ENCODE measurements around the gene FBLN1.

DNA sequence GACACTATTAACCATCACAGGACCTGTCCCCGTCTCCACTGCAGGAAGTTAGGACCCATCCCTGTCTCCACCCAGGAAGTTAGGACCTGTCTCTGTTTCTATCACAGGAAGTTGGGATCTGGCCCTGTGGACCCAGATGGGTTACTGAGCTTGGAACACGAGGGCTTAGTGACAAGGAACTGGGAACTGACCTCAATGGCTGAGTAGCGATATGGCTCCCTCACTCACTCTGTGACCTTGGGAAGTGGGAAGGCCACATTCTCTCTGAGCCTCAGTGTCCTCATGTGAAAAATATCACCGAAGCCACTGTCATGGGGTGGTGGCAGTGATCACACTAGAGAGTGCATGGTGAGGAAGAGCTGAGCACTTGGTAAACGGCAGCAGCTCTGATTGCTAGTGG, 59.4 kb downstream of the FBLN1 start:
- no peak for TF ChIP-seq POLR2AphosphoS5 (IDR thresholded peaks at IDR 0.05)
- TF ChIP-seq, protein P1, sequence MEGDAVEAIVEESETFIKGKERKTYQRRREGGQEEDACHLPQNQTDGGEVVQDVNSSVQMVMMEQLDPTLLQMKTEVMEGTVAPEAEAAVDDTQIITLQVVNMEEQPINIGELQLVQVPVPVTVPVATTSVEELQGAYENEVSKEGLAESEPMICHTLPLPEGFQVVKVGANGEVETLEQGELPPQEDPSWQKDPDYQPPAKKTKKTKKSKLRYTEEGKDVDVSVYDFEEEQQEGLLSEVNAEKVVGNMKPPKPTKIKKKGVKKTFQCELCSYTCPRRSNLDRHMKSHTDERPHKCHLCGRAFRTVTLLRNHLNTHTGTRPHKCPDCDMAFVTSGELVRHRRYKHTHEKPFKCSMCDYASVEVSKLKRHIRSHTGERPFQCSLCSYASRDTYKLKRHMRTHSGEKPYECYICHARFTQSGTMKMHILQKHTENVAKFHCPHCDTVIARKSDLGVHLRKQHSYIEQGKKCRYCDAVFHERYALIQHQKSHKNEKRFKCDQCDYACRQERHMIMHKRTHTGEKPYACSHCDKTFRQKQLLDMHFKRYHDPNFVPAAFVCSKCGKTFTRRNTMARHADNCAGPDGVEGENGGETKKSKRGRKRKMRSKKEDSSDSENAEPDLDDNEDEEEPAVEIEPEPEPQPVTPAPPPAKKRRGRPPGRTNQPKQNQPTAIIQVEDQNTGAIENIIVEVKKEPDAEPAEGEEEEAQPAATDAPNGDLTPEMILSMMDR (IDR thresholded peaks at IDR 0.05; ENCODE audit: poor library complexity, severe bottlenecking), result no peak
- TF ChIP-seq EZH2 (IDR thresholded peaks at IDR 0.05; ENCODE audit: borderline replicate concordance, insufficient read depth, low read length, poor library complexity, severe bottlenecking), result no peak
- TF ChIP-seq SMC3 (conservative IDR thresholded peaks at IDR 0.05; ENCODE audit: poor library complexity), result no peak
- TF ChIP-seq RAD21 (conservative IDR thresholded peaks at IDR 0.05), result no peak
- TF ChIP-seq TAF1 (IDR thresholded peaks at IDR 0.05; ENCODE audit: low read depth), result no peak
- no peak for TF ChIP-seq EP300 (conservative IDR thresholded peaks at IDR 0.05; ENCODE audit: poor library complexity, severe bottlenecking)

Data from neural cell (in vitro differentiated cells).